WTC11 (cell line): ENCODE results near the gene ZC3H4.

Source experiments
- CTCF ChIP-seq: fragments of 200-600 bp; IDR thresholded peaks from 2 replicates; pipeline ENCODE4 v1.8.0; 2022; ENCODE audit warnings: antibody characterized with exemption
- ESRRA ChIP-seq: sonication (generic); formaldehyde crosslinking; IDR thresholded peaks from 2 replicates; pipeline ENCODE4 v1.8.1; 2022; ENCODE audit warnings: mild to moderate bottlenecking, missing genetic modification reagents, borderline replicate concordance
- ETV6 ChIP-seq: sonication (generic); formaldehyde crosslinking; IDR thresholded peaks from 2 replicates; pipeline ENCODE4 v1.8.1; 2022; ENCODE audit warnings: mild to moderate bottlenecking, missing genetic modification reagents
- FOXP4 ChIP-seq: sonication (generic); formaldehyde crosslinking; IDR thresholded peaks from 2 replicates; pipeline ENCODE4 v1.8.0; 2022; ENCODE audit warnings: mild to moderate bottlenecking, missing genetic modification reagents
- GABPB1 ChIP-seq: sonication (generic); formaldehyde crosslinking; IDR thresholded peaks from 2 replicates; pipeline ENCODE4 v1.8.1; 2023; ENCODE audit warnings: mild to moderate bottlenecking, missing genetic modification reagents
- GRHL2 ChIP-seq: fragments of 250-450 bp; sonication (Bioruptor Pico); IDR thresholded peaks from 2 replicates; pipeline ENCODE4 v1.8.0; 2022; ENCODE audit warnings: mild to moderate bottlenecking, moderate library complexity; ENCODE audit not compliant: insufficient replicate concordance, severe bottlenecking
- JUN ChIP-seq: sonication (generic); formaldehyde crosslinking; IDR thresholded peaks from 2 replicates; pipeline ENCODE4 v1.8.0; 2023; ENCODE audit warnings: mild to moderate bottlenecking, missing genetic modification reagents
- MAX ChIP-seq: sonication (generic); formaldehyde crosslinking; IDR thresholded peaks from 2 replicates; pipeline ENCODE4 v1.8.0; 2022; ENCODE audit warnings: mild to moderate bottlenecking, missing genetic modification reagents
- NFYB ChIP-seq: sonication (generic); formaldehyde crosslinking; conservative IDR thresholded peaks from 2 replicates; pipeline ENCODE4 v1.8.0; 2022; ENCODE audit warnings: low read depth, missing genetic modification reagents
- PREB ChIP-seq: sonication (generic); formaldehyde crosslinking; IDR thresholded peaks from 2 replicates; pipeline ENCODE4 v1.8.1; 2022; ENCODE audit warnings: mild to moderate bottlenecking, missing genetic modification reagents, moderate library complexity, borderline replicate concordance
- RELA ChIP-seq: sonication (generic); formaldehyde crosslinking; IDR thresholded peaks from 2 replicates; pipeline ENCODE4 v1.8.1; 2022; ENCODE audit warnings: missing genetic modification reagents, mild to moderate bottlenecking, borderline replicate concordance
- SP1 ChIP-seq: sonication (generic); formaldehyde crosslinking; conservative IDR thresholded peaks from 2 replicates; pipeline ENCODE4 v1.8.1; 2022; ENCODE audit warnings: missing genetic modification reagents
- USF1 ChIP-seq: sonication (generic); formaldehyde crosslinking; IDR thresholded peaks from 2 replicates; pipeline ENCODE4 v1.8.0; 2022; ENCODE audit warnings: mild to moderate bottlenecking, missing genetic modification reagents
- USF2 ChIP-seq: sonication (generic); formaldehyde crosslinking; IDR thresholded peaks from 2 replicates; pipeline ENCODE4 v1.8.1; 2023; ENCODE audit warnings: mild to moderate bottlenecking, missing genetic modification reagents, moderate library complexity

GRCh38 chr19:47142779-47143178 lies 29.2 kb upstream of the ZC3H4 start:
- TF ChIP-seq FOXP4 (CRISPR knock-in tag) (no peak), CTCF (no peak), ESRRA (CRISPR knock-in tag) (no peak), GRHL2 (CRISPR knock-in tag) (no peak), NFYB (CRISPR knock-in tag) (no peak), SP1 (no peak), RELA (CRISPR knock-in tag) (no peak), GABPB1 (CRISPR knock-in tag) (no peak), USF1 (CRISPR knock-in tag) (no peak), MAX (no peak), USF2 (CRISPR knock-in tag) (no peak), JUN (CRISPR knock-in tag) (no peak), ETV6 (CRISPR knock-in tag) (no peak), PREB (CRISPR knock-in tag) (no peak)
